K562 (cell line): ENCODE data around the gene SMOC2. TPM values are rescaled to one million over a fixed set of nuclear protein-coding genes. Genes with fewer than 3 reads are reported as not detected.

Source experiments
- ATAC-seq: fragments of 200-7000 bp; cut with Tn5 transposase; 3 replicates; pipeline ENCODE4 v1.9.1; 2020; ENCODE audit warnings: moderate library complexity
- BruUV-seq: library from RNA; stranded (reverse); fragments of 400-500 nt; replicated peaks from 2 replicates; lab custom pipeline; 2021; lab: Mats Ljungman, UMichigan
- CTCF ChIA-PET: fragments of 300-600 bp; formaldehyde crosslinking; extraction: SDS; loops from one replicate; lab custom pipeline; 2021; ENCODE audit warnings: low intra/inter-chr PET ratio; lab: Yijun Ruan, JAX
- POLR2A ChIA-PET: fragments of 300-600, 350-650 bp; sonication (Branson Sonifier 250); formaldehyde crosslinking; extraction: SDS; loops from one replicate; lab custom pipeline; 2021; ENCODE audit warnings: antibody characterized with exemption, inconsistent platforms; lab: Yijun Ruan, JAX
- DNase-seq, 4 experiments: peaks; one replicate each; pipeline versions ENCODE4 v3.0.0 to v3.0.0-alpha.2; 2011 to 2018; ENCODE audit warnings: low spot score in 3 of 4, mixed read lengths in 3 of 4; ENCODE audit errors: extremely low read depth in 1 of 4
- FAIRE-seq: peaks from 2 replicates; lab custom pipeline; 2011; peaks lifted over from hg19 to GRCh38; lab: Jason Lieb, UNC
- H2AFZ ChIP-seq: 2 replicates; pipeline ENCODE4 v1.6.0; 2011; ENCODE audit warnings: low read depth, low read length, control low read depth, inconsistent platforms
- H3K27ac ChIP-seq: fragments of 200-600 bp; 3 replicates; pipeline ENCODE4 v1.8.0; 2011; ENCODE audit warnings: low read depth, mild to moderate bottlenecking, control low read depth, inconsistent platforms, low read length, moderate library complexity, mixed read lengths; ENCODE audit errors: extremely low read depth
- H3K27me3 ChIP-seq, 2 experiments: fragments of 300-600 bp in 1 of 2; 2 replicates in 1 of 2; 3 replicates in 1 of 2; pipeline versions ENCODE4 v1.6.0 to v1.8.0; 2011; ENCODE audit warnings: inconsistent platforms in 2 of 2, low read length in 2 of 2, mild to moderate bottlenecking in 1 of 2, mixed read lengths in 1 of 2, moderate library complexity in 1 of 2; ENCODE audit not compliant: control insufficient read depth in 2 of 2, insufficient read depth in 2 of 2
- H3K36me3 ChIP-seq: fragments of 300-600 bp; 3 replicates; pipeline ENCODE4 v1.8.0; 2011; ENCODE audit warnings: mild to moderate bottlenecking, low read length, inconsistent platforms; ENCODE audit not compliant: control insufficient read depth, insufficient read depth
- H3K4me1 ChIP-seq, 2 experiments: fragments of 200-600 bp in 1 of 2; replicated peaks in 1 of 2; 2 replicates in 1 of 2; 3 replicates in 1 of 2; pipeline versions ENCODE4 v1.5.1 to v1.8.0; 2011; ENCODE audit warnings: inconsistent platforms in 2 of 2, low read length in 2 of 2, mild to moderate bottlenecking in 1 of 2, mixed read lengths in 1 of 2, moderate library complexity in 1 of 2; ENCODE audit not compliant: control insufficient read depth in 2 of 2, insufficient read depth in 2 of 2
- H3K4me2 ChIP-seq: 2 replicates; pipeline ENCODE4 v1.6.1; 2011; ENCODE audit warnings: low read length, control low read depth, inconsistent platforms, mixed read lengths; ENCODE audit not compliant: insufficient read depth
- H3K4me3 ChIP-seq: fragments of 200-600 bp; sonication (generic), shearing (Covaris generic); 2 replicates; pipeline ENCODE4 v1.5.1; 2016; ENCODE audit warnings: control low read depth, inconsistent platforms
- H3K79me2 ChIP-seq: fragments of 200-600 bp; 3 replicates; pipeline ENCODE4 v1.8.0; 2011; ENCODE audit warnings: low read length, inconsistent platforms; ENCODE audit not compliant: control insufficient read depth, insufficient read depth
- H3K9ac ChIP-seq, 2 experiments: 2 replicates each; pipeline versions ENCODE4 v1.6.0 to v1.6.1; 2011; ENCODE audit warnings: low read depth in 2 of 2, low read length in 2 of 2, control low read depth in 1 of 2, inconsistent platforms in 1 of 2, mild to moderate bottlenecking in 1 of 2, mixed read lengths in 1 of 2; ENCODE audit not compliant: insufficient read depth in 1 of 2
- H3K9me1 ChIP-seq: one replicate; pipeline ENCODE4 v1.6.0; 2011; ENCODE audit warnings: inconsistent platforms, mild to moderate bottlenecking, low read length, moderate library complexity; ENCODE audit not compliant: control insufficient read depth, insufficient read depth
- H3K9me3 ChIP-seq: replicated peaks from 2 replicates; pipeline ENCODE4 v1.5.1; 2011; ENCODE audit warnings: low read depth, low read length, inconsistent platforms; ENCODE audit not compliant: control insufficient read depth, insufficient read depth
- H4K20me1 ChIP-seq: replicated peaks from 2 replicates; pipeline ENCODE4 v1.6.1; 2011; ENCODE audit warnings: low read length, inconsistent platforms, mixed read lengths; ENCODE audit not compliant: control insufficient read depth, insufficient read depth
- ATF4 ChIP-seq: fragments of 450-650 bp; formaldehyde crosslinking; IDR thresholded peaks from 2 replicates; pipeline ENCODE4 v1.4.0; 2022; ENCODE audit warnings: mild to moderate bottlenecking, moderate library complexity
- CREM ChIP-seq: IDR thresholded peaks from 2 replicates; pipeline ENCODE4 v1.6.1; 2014; ENCODE audit warnings: antibody characterized with exemption, low read depth
- ETS2 ChIP-seq: IDR thresholded peaks from 2 replicates; pipeline ENCODE4 v1.6.1; 2016; ENCODE audit warnings: borderline replicate concordance, missing genetic modification characterization, mild to moderate bottlenecking, moderate library complexity, missing compliant biosample characterization; ENCODE audit not compliant: poor library complexity, severe bottlenecking
- MNT ChIP-seq, 2 experiments: fragments of 450-650 bp; conservative IDR thresholded peaks; 2 replicates each; pipeline ENCODE4 v1.6.1; 2017; ENCODE audit warnings: mild to moderate bottlenecking in 2 of 2, moderate library complexity in 2 of 2
- NRF1 ChIP-seq, 2 experiments: fragments of 450-650 bp; IDR thresholded peaks in 1 of 2; conservative IDR thresholded peaks in 1 of 2; 2 replicates each; pipeline ENCODE4 v1.6.1; 2014; ENCODE audit warnings: mild to moderate bottlenecking in 2 of 2
- SRSF1 ChIP-seq: fragments of 200-400 bp; formaldehyde crosslinking; IDR thresholded peaks from 2 replicates; pipeline ENCODE4 v1.6.1; 2017; ENCODE audit warnings: mild to moderate bottlenecking, low read depth, low read length, moderate library complexity
- USF2 ChIP-seq: sonication (generic); formaldehyde crosslinking; IDR thresholded peaks from 2 replicates; pipeline ENCODE4 v1.5.0; 2020; ENCODE audit warnings: missing genetic modification reagents
- ZNF143 ChIP-seq: sonication (generic); formaldehyde crosslinking; IDR thresholded peaks from 2 replicates; pipeline ENCODE4 v1.9.0; 2022; ENCODE audit warnings: mild to moderate bottlenecking, missing genetic modification reagents
- ZNF282 ChIP-seq: sonication (generic); formaldehyde crosslinking; IDR thresholded peaks from 2 replicates; pipeline ENCODE4 v1.8.1; 2023; ENCODE audit warnings: missing genetic modification reagents
- WGBS: fragments of 100-300 bp; shearing (Covaris generic); methylation state at CpG from one replicate; pipeline ENCODE4 v1.1.6; 2016; ENCODE audit warnings: low coverage, mixed read lengths; ENCODE audit not compliant: insufficient coverage; ENCODE audit errors: missing lambda C conversion rate; 5-methylcytosine and 5-hydroxymethylcytosine counted together
- in situ Hi-C: fragments of 300-500 bp; cut with MboI; formaldehyde crosslinking; loops from 4 replicates; pipeline ENCODE4 v1.15.0; 2018; ENCODE audit warnings: inconsistent platforms, mixed read lengths
- intact Hi-C: fragments of 100-400 bp; cut with micrococcal nuclease; formaldehyde crosslinking; loops from 2 replicates; pipeline ENCODE4 v1.14.2; 2022
- polyA plus RNA-seq, 8 experiments: library from polyadenylated mRNA; depleted of rRNA in 4 of 8; stranded (reverse) in 5 of 8; unstranded in 3 of 8; fragments of >200 nt; fragmentation: Nextera tagmentation in 2 of 8; fragmentation: Illumina TruSeq in 1 of 8; extraction: Ambion mirVana in 2 of 8; extraction: Trizol in 1 of 8; gene quantifications; 2 replicates each; pipeline versions ENCODE4 v1.2.1 to v1.2.3, GENCODE V29; 2011 to 2014; ENCODE audit warnings: inconsistent platforms in 1 of 8, missing spikeins in 1 of 8
- total RNA-seq, 7 experiments: library from RNA; depleted of rRNA in 6 of 7; stranded (reverse); fragments of >200 nt in 6 of 7; fragmentation: Illumina TruSeq in 2 of 7; extraction: Trizol in 2 of 7; gene quantifications; 2 replicates each; pipeline versions ENCODE4 v1.2.1 to v1.2.3, GENCODE V29; 2011 to 2021; ENCODE audit warnings: low replicate concordance in 1 of 7

The SMOC2 gene
- total and polyA plus RNA-seq, 9 of the 15 experiments (the other 6 are each of a cell fraction or from before 2014, with no cell fraction given) = 0.45 to 2.3 (median 1.1) TPM

GRCh38 chr6:168400037-168400436 lies 40.9 kb upstream of the SMOC2 start (continued):
- TF ChIP-seq USF2 (CRISPR knock-in tag) = no peak
- TF ChIP-seq MNT (conservative IDR thresholded peaks at IDR 0.05) = no peak
- no peak for TF ChIP-seq ATF4 (CRISPR knock-in tag)
- no peak for TF ChIP-seq ETS2
- TF ChIP-seq CREM = no peak

GRCh38 chr6:168403370-168404005 lies 37.5 kb upstream of the SMOC2 start:
- FAIRE-seq = no peak
- TF ChIP-seq ZNF282 (CRISPR knock-in tag) (no peak), SRSF1 (no peak), ZNF143 (no peak), NRF1 (conservative IDR thresholded peaks at IDR 0.05 in 1 of 2, IDR thresholded peaks at IDR 0.05 in 1 of 2) (no peak)
- Histone ChIP-seq H3K9me1 (no peaks in the 10 kb centered on the region), H3K4me3 (no peak overlapping the region), H3K79me2 (no peaks in the 10 kb centered on the region), H3K27ac (no peak overlapping the region), H3K36me3 (no peaks in the 10 kb centered on the region), H3K4me2 (no peak overlapping the region), H3K9ac (no peak overlapping the region), H4K20me1 (no peaks in the 10 kb centered on the region), H3K9me3 (no peaks in the 10 kb centered on the region), H2AFZ (no peak overlapping the region), H3K4me1 (no peaks in the 10 kb centered on the region), H3K27me3 (peaks cover 6 to 9% of the 10 kb centered on the region in 2 experiments; a peak in 4 of 5 replicates)
- no TSS peak for BruUV-seq
- ChIA-PET POLR2A (no interaction called here), CTCF (no interaction called here)
- in situ Hi-C loops = no loop called here
- WGBS = under 1% methylated on average over 9 of the region's 9 CpGs
- ATAC-seq = no peak
- no peak for DNase-seq
- intact Hi-C loops = no loop called here
